MCF 10A (cell line): ENCODE measurements around the gene SNRPD2. TPM values are rescaled to one million over a fixed set of nuclear protein-coding genes. Genes with fewer than 3 reads are reported as not detected.

Experiments
- BruUV-seq: library from RNA; stranded (reverse); fragments of 400-500 nt; replicated peaks from 2 replicates; lab custom pipeline; 2021; lab: Mats Ljungman, UMichigan
- CTCF ChIA-PET: fragments of 300-600 bp; sonication (Branson Sonifier 250); formaldehyde crosslinking; extraction: SDS; loops from one replicate; lab custom pipeline; 2021; ENCODE audit warnings: antibody characterized with exemption, inconsistent platforms; lab: Yijun Ruan, JAX
- POLR2A ChIA-PET: fragments of 300-600, 350-650 bp; sonication (Branson Sonifier 250); formaldehyde crosslinking; extraction: SDS; loops from one replicate; lab custom pipeline; 2020; ENCODE audit warnings: antibody characterized with exemption, inconsistent platforms; lab: Yijun Ruan, JAX
- DNase-seq: peaks from one replicate; pipeline ENCODE4 v3.0.0-alpha.2; 2018; ENCODE audit not compliant: unreplicated experiment
- H3K27ac Mint-ChIP-seq: one replicate; pipeline ENCODE4 v1.8.0; 2022; ENCODE audit warnings: mild to moderate bottlenecking, low read depth, mixed read lengths; ENCODE audit not compliant: unreplicated experiment
- H3K27me3 Mint-ChIP-seq: one replicate; pipeline ENCODE4 v1.8.0; 2022; ENCODE audit warnings: mixed read lengths; ENCODE audit not compliant: insufficient read depth, unreplicated experiment
- H3K36me3 Mint-ChIP-seq: one replicate; pipeline ENCODE4 v1.8.0; 2022; ENCODE audit warnings: mild to moderate bottlenecking, moderate library complexity, mixed read lengths; ENCODE audit not compliant: insufficient read depth, unreplicated experiment
- H3K4me1 Mint-ChIP-seq: one replicate; pipeline ENCODE4 v1.8.0; 2022; ENCODE audit warnings: mixed read lengths; ENCODE audit not compliant: insufficient read depth, unreplicated experiment
- H3K4me3 Mint-ChIP-seq: one replicate; pipeline ENCODE4 v1.8.0; 2022; ENCODE audit warnings: mild to moderate bottlenecking, moderate library complexity, mixed read lengths; ENCODE audit not compliant: unreplicated experiment
- H3K9me3 Mint-ChIP-seq: one replicate; pipeline ENCODE4 v1.8.0; 2022; ENCODE audit warnings: mixed read lengths; ENCODE audit not compliant: unreplicated experiment
- CTCF ChIP-seq: fragments of 200-600 bp; IDR thresholded peaks from one replicate; pipeline ENCODE4 v1.8.0; 2022; ENCODE audit warnings: antibody characterized with exemption, mild to moderate bottlenecking; ENCODE audit not compliant: unreplicated experiment
- intact Hi-C: fragments of 100-400 bp; cut with micrococcal nuclease; formaldehyde crosslinking; loops from 2 replicates; pipeline ENCODE4 v1.14.1; 2022
- total RNA-seq: library from RNA; stranded (reverse); gene quantifications from 2 replicates; pipeline ENCODE4 v1.2.3, GENCODE V29; 2022

The SNRPD2 gene
- total RNA-seq, 1 experiment from 2014 or later = 406 TPM

DNA sequence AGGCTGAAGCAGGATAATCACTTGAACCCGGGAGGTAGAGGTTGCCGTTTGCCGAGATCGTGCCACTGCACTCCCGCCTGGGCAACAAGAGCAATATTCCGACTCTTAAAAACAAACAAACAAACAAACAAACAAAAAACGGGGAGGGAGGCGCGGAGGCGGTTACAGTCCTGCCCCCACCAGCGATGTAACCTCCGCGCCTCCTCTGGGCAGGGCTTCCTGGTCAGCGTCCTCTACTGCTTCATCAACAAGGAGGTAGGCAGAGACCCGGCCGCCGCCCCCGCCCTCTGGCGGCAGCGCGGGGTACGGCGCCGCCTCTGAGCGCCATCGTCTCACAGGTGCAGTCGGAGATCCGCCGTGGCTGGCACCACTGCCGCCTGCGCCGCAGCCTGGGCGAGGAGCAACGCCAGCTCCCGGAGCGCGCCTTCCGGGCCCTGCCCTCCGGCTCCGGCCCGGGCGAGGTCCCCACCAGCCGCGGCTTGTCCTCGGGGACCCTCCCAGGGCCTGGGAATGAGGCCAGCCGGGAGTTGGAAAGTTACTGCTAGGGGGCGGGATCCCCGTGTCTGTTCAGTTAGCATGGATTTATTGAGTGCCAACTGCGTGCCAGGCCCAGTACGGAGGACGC, 10.2 kb downstream of the SNRPD2 start:
- BruUV-seq = no TSS peak

GRCh38 chr19:45677351-45678230, 14.2 kb downstream of the SNRPD2 start:
- Mint-ChIP-seq H3K27ac (no peak overlapping the region), H3K36me3 (no peaks in the 10 kb centered on the region), H3K9me3 (no peaks in the 10 kb centered on the region), H3K27me3 (no peaks in the 10 kb centered on the region), H3K4me1 (peaks cover 11% of the 10 kb centered on the region), H3K4me3 (no peak overlapping the region)
- intact Hi-C loops = no loop called here
- peak; percentile 60 for DNase-seq
- POLR2A ChIA-PET = interaction anchor here (0.6 to 1.3 kb wide), 2 partner anchors 15 to 294 kb away, joined by 3 to 4 read pairs; partner anchors contain the start of genes QPCTL and SNRPD2
- TF ChIP-seq CTCF = no peak
- no TSS peak for BruUV-seq
- CTCF ChIA-PET = interaction anchor here (0.6 to 1.2 kb wide), 4 partner anchors 11 to 192 kb away, joined by 3 read pairs; no protein-coding TSS in a partner anchor

More for the DNA sequence above, 10.2 kb downstream of the SNRPD2 start:
- peak; percentile 92 for TF ChIP-seq CTCF
- CTCF ChIA-PET = interaction anchor here (0.6 to 1.9 kb wide), 16 partner anchors 9 to 570 kb away, joined by 3 to 10 read pairs (median 4); partner anchors contain the start of gene SNRPD2
- peak overlapping the region; percentile 61 for H3K27ac Mint-ChIP-seq
- peak overlapping the region; percentile 72 for H3K4me3 Mint-ChIP-seq
- H3K4me1 Mint-ChIP-seq = peaks cover 11% of the 10 kb centered on the region
- H3K27me3 Mint-ChIP-seq = no peaks in the 10 kb centered on the region
- peaks cover 17% of the 10 kb centered on the region for H3K36me3 Mint-ChIP-seq
- intact Hi-C loops = loop anchor here (5.0 to 10.0 kb wide), 2 partner anchors 39 to 77 kb away; partner anchors contain the start of gene GPR4
- POLR2A ChIA-PET = interaction anchor here (0.6 to 4.7 kb wide), 7 partner anchors 10 to 214 kb away, joined by 3 to 43 read pairs (median 4); partner anchors contain the start of genes QPCTL and SNRPD2
- DNase-seq = peak; percentile 89
- no peaks in the 10 kb centered on the region for H3K9me3 Mint-ChIP-seq

- H3K9me3 Mint-ChIP-seq = no peaks in the 10 kb centered on the region
- CTCF ChIA-PET = interaction anchor here (0.6 to 0.8 kb wide), 4 partner anchors 11 to 38 kb away, joined by 3 read pairs; no protein-coding TSS in a partner anchor
- H3K36me3 Mint-ChIP-seq = no peaks in the 10 kb centered on the region
- intact Hi-C loops = no loop called here
- POLR2A ChIA-PET = no interaction called here
- H3K4me3 Mint-ChIP-seq = no peak overlapping the region
- H3K27me3 Mint-ChIP-seq = no peaks in the 10 kb centered on the region
- no peak for DNase-seq
- H3K27ac Mint-ChIP-seq = no peak overlapping the region
- no peak for TF ChIP-seq CTCF
- no TSS peak for BruUV-seq
- peaks cover 8% of the 10 kb centered on the region for H3K4me1 Mint-ChIP-seq
Observed at GRCh38 chr19:45676851-45677263, 14.9 kb downstream of the SNRPD2 start.

GRCh38 chr19:45674946-45675345, 16.8 kb downstream of the SNRPD2 start:
- Mint-ChIP-seq H3K4me3 (no peak overlapping the region), H3K27ac (no peak overlapping the region), H3K27me3 (no peaks in the 10 kb centered on the region), H3K9me3 (no peaks in the 10 kb centered on the region), H3K36me3 (no peaks in the 10 kb centered on the region), H3K4me1 (peaks cover 6% of the 10 kb centered on the region)
- POLR2A ChIA-PET = interaction anchor here (1.5 kb wide), 1 partner anchor 17 kb away, joined by 4 read pairs; the partner anchor contains the start of gene SNRPD2
- no TSS peak for BruUV-seq
- CTCF ChIA-PET = interaction anchor here (1.8 kb wide), 1 partner anchor 19 kb away, joined by 8 read pairs; no protein-coding TSS in a partner anchor
- no peak for TF ChIP-seq CTCF
- intact Hi-C loops = no loop called here
- DNase-seq = no peak
